Stimulated activated CD8-positive, alpha-beta memory T cell treated with anti-CD3 and anti-CD28 coated beads, Interleukin-4, amount 100 ng/mL, for 48 hours (primary cell): Measurements from ENCODE around the gene CAMK1D.
A peak's percentile ranks its signal among the peaks of the same experiment; 100 is the strongest.
"Not testable (repeated sequence)": the region's sequence is repeated elsewhere in the genome, so short reads cannot be mapped to it uniquely, and the experiment has no call there.

Experiments used
- DNase-seq: peaks from one replicate; pipeline ENCODE4 v3.0.0-alpha.2; 2020

The CAMK1D gene

GRCh38 chr10:12529976-12530375 is 180.6 kb downstream of the CAMK1D start:
- no peak for DNase-seq

GRCh38 chr10:12531305-12532220 is 182.2 kb downstream of the CAMK1D start:
- no peak for DNase-seq

- no peak for DNase-seq
Observed at GRCh38 chr10:12533151-12533550, 183.8 kb downstream of the CAMK1D start.

DNA sequence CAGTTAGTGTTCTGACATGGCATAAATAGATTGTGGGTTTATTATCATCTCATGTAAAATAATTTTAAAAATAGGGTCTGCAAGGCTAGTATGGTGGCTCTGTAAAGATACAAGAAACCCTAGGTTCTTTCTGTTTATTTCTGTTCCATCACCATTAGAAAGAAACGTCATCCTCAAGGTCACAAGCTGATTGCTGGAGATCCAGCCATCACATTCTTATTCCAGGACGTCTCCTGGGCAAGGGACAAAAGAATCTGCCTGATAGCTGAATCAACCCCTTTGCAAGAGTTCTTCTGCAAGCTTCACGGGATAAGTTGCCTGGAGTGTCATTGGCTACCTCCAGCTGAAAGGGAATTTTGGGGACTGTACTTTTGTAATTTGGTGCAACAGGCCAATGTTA is 184.4 kb downstream of the CAMK1D start:
- no peak for DNase-seq

- peak; percentile 48 for DNase-seq
Observed at GRCh38 chr10:12534824-12535223, 185.5 kb downstream of the CAMK1D start.

DNA sequence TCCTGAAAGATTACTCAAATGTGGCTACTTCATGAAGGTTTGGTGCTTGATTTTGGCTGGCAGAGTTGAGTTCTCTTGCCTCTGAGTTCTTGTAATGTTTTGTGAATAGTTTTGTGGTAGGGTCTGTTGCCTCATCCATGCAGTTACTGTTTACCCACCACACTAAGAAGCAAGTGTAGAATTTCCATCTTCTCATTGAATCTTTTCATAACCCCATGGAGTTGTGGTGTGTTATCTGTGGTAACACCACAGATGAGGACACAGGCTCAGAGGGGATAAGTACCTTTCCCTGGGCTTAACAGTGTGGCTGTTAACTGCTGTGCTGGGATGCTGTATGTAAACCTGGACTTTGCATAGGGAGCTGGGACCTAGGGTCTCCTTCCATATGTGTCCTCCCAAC is 186.3 kb downstream of the CAMK1D start:
- DNase-seq = no peak

DNA sequence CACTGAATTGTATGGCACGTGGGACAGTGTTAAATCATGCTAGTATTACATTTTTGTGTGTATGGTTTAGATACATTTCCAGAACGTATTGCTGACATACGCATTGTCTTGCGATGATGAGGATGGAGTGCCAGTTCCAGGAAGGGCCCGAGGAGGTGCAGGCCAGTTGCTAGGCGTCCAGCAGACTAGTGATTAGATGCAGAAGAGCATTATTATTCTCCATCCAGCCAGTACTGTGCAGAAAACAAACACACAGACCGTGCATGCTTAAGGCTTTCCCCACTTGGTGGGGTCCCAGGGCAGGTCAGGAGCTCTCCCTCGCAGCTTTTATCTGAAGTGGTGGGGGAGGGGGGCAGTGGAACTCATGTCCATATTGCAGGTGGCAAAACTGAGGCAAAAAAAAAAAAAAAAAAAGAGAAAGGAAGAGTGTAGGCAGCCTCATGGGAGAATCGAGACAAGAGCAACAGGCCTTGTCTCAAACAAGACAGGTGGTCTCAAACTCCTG is 189.2 kb downstream of the CAMK1D start:
- DNase-seq = no peak

- no peak for DNase-seq
Observed at GRCh38 chr10:12539350-12540164, 190.2 kb downstream of the CAMK1D start.

GRCh38 chr10:12540341-12540781 is 191.0 kb downstream of the CAMK1D start:
- no peak for DNase-seq

DNA sequence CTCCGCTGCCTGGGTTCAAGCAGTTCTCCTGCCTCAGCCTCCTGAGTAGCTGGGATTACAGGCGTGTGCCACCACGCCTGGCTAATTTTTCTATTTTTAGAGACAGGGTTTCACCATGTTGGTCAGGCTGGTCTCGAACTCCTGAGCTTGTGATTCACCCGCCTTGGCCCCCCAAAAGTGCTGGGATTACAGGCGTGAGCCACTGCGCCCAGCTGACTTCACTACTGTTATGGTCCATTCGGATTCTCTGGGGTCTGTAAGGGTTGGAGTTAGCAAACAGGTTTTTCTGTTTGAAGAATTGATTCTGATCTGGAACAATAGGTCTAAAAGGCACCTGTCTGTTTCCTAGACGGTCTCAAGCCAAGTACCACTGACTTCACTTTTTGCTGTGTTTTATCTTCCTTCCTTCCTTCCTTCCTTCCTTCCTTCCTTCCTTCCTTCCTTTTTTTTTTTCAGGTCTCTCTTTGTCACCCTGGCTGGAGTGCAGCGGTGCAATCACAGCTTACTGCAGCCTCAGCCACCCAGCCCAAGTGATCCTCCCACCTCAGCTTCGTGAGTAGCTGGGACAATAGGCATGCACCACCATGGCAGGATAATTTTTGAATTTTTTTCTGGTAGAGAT is 192.2 kb downstream of the CAMK1D start:
- no peak for DNase-seq

DNA sequence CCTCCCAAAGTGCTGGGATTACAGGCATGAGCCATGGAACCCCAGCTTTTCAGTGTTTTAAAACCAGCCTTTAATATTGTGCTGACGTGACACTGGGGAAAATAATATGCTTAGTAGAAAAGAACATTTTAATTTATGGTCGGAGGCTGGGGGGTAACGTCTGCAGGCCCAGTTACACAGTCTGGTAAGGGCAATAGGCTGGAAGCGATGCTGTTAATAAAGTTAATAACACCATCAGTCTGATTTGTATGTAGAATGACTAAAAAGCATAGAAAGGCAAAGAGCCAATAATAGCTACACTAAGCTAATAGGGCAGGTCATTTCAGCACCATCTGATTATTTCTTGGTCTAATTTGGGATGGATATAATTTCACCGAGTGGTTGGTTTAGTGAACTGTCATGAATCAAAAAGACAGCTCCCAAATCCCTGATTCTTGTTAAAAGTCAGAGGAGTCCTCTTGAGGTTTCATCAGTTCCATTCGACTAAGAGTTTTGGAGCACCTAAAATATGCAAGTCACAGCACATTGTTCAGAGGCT is 192.9 kb downstream of the CAMK1D start:
- DNase-seq = no peak

DNA sequence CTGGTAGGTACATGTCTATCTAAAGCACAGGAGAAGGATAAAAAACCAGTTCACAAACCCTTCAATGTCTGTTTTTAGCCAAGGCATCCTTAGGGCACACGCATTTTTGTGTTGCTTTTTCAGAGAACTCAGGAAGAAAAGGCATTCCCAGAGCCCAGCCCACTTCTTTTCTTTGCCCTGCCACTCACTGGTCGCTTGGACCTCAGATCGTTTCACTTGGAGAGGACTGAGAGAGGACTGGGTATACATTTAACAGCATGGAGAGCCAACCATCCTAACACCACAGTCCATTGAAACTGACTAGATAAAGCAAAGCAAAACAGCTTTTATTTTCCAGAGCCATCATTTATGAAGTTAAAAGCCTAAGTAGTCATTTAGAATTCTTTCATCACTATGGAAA is 194.2 kb downstream of the CAMK1D start:
- no peak for DNase-seq

DNA sequence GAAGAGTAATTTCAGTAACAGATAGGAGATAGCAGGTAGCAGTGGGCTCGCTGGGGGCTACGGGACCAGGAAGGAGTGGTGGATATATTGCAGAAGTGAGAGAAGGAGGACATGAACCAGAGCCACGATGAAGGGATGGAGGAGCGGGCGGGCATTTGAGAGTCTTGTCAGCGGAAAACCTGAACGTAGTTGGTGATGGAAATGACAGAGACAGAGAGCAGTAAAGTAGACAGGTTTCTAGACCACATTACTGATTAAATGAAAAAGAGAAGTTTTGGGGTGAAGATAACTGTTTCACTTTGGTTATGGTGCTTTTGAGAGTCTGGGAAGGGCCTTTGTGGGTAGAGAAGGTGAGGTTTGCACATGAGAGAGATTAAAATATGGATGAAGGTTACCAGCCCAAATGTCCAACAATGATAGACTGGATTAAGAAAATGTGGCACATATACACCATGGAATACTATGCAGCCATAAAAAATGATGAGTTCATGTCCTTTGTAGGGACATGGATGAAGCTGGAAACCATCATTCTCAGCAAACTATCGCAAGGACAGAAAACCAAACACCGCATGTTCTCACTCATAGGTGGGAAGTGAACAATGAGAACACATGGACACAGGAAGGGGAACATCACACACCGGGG is 196.9 kb downstream of the CAMK1D start:
- not testable (repeated sequence) for DNase-seq

DNA sequence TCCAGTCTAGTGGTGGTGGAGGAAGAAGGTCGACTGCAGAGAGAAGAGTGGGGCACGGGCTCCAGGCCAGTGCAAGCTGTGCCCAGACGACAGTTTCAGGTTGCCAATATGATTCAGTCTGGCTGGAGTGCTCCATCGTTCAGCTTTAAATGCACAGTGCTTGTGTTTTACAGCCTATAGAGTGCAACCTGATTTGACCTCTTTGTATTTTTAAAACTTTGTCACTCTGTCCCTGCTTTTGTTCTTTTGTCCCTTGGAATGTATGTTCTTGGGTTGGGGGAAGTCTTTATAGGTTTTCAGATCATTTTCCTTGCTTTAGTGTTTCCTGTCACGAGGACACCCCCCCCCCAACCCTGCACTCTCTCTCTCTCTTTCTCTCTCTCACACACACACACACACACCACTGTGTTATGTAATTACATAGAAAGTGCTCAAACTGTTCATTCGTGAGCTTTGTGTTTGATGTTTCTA is 198.0 kb downstream of the CAMK1D start:
- DNase-seq = no peak

DNA sequence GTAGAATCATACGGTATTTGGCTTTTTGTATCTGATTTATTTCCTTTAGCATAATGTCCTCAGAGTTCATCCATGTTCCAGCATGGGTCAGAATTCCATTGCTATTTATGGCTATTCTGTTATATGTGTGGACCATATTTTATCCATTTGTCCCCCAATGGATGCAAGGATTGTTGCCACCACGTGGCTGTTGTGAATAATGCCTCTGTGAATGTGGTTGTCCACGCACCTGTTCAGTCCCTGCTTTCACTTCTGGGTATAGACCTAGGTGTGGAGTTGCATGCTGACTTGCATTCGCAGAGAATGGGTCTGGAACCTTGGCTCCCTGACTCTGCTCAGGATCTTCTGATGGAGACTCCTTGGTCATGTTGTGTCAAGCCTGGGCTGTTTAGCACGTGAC is 199.9 kb downstream of the CAMK1D start:
- DNase-seq = no peak

DNA sequence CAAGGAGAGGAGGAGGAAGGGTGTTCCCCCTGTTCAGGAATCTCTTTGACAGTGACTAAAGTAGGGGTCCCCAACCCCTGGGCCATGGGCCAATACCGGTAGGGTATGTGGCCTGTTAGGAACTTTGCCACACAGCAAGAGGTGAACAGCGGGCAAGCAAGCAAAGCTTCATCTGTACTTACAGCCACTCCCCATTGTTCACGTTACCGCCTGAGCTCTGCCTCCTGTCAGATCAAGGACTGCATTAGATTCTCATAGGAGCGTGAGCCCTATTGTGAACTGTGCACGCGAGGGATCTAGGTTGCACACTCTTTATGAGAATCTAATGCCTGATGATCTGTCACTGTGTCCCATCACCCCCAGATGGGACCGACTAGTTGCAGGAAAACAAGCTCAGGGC is 201.6 kb downstream of the CAMK1D start:
- no peak for DNase-seq

- DNase-seq = no peak
Observed at GRCh38 chr10:12556039-12556438, 206.7 kb downstream of the CAMK1D start.

- no peak for DNase-seq
Observed at GRCh38 chr10:12559578-12560178, 210.3 kb downstream of the CAMK1D start.

- DNase-seq = no peak
Observed at GRCh38 chr10:12561307-12561706, 212.0 kb downstream of the CAMK1D start.

- no peak for DNase-seq
Observed at GRCh38 chr10:12561720-12562119, 212.4 kb downstream of the CAMK1D start.

DNA sequence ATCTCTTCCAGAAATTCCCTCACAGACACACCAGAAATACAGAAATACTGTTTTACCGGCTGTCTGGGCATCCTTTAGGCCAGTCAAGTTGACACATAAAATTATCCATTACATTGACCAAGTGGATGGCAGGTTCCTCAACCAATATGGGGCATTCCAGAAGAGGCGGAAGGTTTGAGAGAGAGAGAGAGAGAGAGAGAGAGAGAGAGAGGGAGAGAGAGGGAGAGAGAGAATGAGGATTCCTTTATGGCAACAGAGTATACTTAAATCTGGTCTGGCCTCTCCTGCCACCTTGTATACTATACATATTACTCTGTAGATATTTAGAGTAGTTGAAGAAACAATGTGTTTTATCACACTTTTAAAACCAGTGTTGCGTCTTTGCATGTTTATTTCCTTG is 214.1 kb downstream of the CAMK1D start:
- DNase-seq = no peak

DNA sequence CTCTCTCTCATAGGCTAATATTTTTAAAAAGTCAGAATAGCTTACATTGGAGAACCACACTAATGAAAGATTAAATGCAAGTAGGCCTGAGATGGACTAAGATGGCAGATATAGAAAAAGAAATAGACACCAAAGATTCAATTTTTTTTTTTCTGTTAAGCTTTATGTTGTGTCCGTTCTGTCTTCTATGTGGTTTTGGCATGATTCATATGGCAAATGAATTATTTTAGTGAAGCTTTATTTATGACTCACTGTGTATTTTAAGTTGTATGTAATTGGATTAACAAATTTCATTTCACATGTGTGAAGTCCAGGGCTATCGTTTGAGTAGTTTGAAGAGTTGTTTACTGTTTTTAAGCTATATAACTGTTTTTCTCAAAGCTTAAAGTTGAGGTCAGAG is 214.8 kb downstream of the CAMK1D start:
- DNase-seq = no peak
